Measurements from ENCODE around the gene UBXN1.

The UBXN1 gene, protein sequence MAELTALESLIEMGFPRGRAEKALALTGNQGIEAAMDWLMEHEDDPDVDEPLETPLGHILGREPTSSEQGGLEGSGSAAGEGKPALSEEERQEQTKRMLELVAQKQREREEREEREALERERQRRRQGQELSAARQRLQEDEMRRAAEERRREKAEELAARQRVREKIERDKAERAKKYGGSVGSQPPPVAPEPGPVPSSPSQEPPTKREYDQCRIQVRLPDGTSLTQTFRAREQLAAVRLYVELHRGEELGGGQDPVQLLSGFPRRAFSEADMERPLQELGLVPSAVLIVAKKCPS

DNA sequence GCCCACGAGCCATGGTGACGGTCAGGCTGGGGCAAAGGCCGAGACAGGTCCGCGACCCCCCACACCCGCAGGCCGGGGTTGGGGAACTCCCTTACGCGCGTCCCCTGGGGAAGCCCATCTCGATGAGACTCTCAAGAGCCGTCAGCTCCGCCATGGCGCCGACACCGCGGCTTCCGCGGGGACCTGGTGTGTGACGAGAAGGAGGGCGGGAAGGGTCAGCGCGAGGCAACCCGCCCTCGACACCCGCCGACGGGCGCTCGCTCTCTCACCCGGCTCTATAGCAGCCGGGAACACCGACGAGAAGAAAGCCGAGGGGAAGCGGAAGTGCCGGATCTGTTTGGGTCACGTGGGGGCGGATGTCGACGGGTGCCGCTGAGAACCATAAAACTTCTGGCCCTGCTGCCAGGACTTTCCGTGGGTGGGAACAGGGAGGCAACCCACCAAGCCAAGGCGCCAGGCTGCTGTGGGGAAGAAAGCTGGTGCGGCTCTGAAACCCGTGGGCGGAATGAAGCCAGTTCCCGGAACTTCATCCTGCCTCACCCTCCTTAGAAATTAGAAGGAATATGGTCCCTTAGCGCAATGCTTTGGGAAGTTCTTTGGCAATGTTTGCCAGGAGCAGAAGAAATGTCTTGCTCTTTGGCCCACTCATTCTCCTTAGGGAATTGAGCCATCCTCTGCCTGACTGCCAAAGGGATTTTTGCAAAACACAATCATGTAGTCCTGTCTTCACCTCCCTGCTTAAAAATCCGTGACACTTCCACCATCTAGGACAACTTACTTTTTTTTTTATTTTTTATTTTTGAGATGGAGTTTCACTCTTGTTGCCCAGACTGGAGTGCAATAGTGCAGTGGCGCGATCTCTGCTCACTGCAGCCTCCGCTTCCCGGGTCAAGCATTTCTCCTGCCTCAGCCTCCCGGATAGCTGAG, at the start of gene UBXN1:
Gene UBXN1 (minus strand): TSS at position 304 of the 927 bp plus-strand sequence. CDS start 150 bp downstream, at position 154.
- peak; percentile 90 to 92 for DNase-seq

DNA sequence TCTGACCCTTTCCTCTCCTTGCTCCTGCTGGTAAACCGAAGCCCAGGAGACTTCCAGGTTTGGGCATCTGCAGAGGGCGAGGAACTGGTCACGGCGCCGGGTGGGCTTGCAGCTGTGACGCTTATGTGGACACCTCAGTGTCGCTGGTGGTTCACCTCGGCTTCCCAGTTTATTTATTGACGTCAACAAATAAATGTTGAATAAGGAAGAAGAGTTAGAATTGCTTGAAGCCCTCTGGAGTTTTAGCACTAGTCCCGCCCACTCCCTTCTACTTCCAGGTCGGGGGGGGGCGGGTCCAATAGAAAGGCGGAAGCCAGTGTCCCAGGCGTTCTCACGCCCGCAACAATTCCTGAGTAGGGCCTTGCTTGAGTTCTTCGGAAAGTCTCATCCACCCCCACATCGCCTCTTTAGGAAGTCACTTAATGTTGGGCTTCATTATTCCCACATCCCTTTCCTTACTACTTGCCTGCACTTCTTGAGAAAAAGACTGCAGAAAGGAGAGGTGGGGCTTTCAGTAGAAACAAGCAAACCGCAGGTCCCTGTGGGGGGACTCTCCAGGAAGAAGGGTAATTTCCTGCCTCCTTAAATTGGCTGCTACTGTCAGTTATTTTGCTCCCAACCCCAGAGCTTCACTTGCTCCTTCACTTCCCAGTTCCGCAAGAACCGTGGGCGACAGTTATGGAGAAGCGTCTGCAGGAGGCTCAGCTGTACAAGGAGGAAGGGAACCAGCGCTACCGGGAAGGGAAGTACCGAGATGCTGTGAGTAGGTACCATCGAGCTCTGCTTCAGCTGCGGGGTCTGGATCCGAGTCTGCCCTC, 49.5 kb upstream of the UBXN1 start, which contains the start of gene TTC9C:
Gene TTC9C (plus strand): TSS at position 316 of the 818 bp plus-strand sequence. CDS start 363 bp downstream, at position 679.
- peak; percentile 86 to 88 for DNase-seq

DNA sequence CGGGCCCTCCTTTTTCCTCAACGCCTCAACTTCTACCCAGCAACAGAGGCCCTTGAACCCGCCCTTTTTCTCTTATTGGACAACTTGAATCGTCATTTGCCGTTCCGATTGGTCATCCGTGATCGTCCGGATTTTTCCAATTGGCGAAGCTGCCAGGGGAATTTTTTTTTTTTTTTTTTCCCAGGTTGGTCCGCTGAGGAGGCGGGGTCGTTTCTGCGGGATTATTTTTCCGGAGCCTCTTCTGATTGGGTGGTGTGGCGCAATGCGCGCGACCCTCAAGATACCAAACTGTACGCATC, 48.9 kb upstream of the UBXN1 start:
- peak; percentile 84 to 86 for DNase-seq

DNA sequence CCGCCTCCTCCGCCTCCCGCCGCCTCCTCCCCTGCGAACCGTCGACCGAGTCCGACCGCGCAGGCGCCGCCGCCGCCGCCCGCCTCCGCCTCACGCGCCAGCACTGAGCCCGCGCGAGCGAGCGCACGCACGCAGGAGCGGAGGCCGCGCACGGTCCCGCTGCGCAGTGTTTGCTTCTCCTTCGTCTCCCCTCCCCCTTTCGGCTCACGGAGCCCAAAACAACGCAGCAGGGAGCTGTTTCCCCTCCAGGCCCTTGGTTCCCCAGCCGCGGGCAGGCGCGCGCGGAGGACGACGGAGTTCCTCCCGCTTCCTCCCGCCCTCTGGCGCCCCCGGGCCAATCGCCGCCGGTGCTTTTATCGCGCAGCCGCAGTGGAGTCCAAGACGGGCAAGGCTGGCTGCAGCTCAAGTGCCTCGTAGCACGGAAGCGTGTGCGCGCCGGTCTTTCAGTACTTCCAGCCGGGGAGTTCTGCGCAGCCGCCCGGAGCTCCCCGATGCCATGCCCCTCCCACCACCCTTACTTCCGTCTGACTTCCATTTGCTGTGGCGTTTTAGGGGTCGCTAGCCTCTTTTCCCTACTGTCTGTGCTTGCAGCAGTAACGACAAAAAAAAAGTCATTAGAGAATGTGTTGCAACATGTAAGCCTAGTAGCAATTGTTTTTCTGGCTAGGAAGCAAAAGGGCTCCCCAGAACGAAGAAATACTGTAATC, 48.4 kb upstream of the UBXN1 start, which contains the start of gene HNRNPUL2:
Gene HNRNPUL2 (minus strand): TSS at position 293 of the 707 bp plus-strand sequence. CDS start 301 bp downstream, outside the sequence.
- peak; percentile 98 to 99 for DNase-seq

DNA sequence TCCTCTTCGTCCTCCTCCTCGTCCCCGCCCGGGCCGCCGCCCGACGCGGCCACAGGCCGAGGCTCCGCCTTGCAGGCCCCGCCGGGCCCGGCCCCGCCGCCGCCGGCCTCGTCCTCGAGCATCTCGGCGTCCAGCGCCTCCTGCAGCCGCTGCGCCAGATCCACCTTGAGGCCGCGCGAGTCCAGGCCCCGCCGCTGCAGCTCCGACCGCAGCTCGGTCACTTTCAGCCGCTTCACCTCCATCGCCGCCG, 48.0 kb upstream of the UBXN1 start:
- no peak for DNase-seq

DNA sequence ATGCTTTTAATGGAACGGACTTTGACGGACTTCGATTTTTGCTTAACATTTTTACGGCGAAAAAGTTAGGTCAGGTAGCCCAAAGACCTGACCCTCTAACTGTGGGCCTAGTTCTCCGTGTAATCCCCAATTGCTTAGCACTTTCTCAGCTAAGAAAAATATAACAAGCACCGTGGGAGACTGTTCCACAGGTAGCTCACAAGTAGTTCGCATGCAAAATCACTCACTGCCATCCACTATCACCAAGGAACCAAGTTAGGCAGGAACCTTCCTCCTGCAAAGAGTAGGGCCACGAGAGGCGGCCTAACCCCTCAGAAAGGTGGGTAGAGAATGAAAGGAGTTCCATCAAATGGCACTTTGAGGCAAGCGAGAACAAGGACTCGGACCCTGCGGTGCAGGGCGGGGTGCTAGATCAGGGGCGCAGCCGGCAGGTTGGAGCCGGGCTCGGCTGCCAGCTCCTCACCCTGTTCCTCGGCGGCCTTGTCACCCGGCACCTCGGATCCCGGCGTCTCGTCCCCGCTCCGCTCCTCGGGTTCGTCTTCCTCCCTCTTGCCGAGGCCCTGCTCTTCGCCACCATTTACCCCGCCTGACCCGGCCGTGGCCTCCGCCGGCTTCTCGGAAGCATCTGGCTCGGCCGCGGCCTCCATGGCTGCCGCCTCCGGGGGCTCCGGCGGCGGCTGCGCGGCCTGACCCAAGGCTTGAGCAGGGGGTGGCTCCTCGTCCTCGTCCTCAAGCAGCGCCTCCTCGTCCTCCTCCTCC, 47.5 kb upstream of the UBXN1 start:
- no peak for DNase-seq

DNA sequence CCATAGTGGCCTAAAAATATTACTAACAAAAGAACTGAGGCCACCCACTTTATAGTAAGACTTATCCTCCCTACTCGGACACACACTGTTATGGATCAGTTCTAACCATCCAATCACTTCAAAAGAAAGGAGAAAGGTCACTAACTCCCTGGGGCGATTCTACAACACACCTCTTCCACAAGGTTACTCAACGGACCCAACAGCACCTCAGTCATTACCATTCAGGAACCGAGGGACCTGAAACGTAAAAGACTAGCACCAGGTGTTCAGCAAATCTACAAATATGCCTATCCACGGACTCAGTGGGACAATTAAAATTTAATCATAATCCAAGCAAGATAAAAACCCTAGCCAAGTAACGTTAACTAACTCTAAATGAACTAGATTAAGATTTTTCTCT, 46.8 kb upstream of the UBXN1 start:
- no peak for DNase-seq

DNA sequence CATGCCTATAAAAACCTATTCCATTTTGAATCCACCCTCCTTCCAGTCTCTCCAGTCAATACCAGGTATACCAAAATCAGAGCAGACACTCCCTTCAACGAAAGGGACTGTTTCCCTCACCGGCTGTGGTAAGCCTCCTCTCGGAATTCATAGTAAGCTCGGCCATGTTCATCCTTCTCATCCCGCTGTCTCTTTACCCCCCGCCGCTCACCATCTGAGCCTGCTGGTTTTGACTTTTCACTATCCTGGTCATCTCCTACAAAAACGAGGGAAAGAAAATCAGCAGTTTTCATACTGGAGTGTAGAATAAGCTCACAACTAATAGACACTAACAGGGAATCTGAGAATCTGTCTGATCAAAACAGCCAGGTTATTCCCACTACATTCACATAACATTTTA, 45.3 kb upstream of the UBXN1 start:
- DNase-seq, result no peak

DNA sequence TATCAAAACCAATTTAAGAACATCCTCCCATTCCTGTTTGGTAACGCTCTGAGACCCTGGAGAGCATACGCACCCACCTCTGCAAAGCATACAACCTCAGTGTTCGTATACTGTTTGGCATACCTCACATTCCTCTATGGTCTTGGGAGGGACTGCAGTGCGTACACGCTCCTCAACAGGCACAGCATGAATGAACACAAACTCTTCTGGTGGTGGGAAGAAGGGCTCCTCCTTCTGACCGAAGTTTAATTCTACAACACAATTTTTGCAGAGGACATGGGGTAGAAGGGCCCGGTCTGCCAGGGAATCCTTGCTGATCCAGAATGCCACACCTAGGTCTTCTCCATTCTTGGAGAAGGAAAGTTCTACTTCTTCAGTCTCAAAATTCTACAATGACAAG, 43.1 kb upstream of the UBXN1 start:
- no peak for DNase-seq

DNA sequence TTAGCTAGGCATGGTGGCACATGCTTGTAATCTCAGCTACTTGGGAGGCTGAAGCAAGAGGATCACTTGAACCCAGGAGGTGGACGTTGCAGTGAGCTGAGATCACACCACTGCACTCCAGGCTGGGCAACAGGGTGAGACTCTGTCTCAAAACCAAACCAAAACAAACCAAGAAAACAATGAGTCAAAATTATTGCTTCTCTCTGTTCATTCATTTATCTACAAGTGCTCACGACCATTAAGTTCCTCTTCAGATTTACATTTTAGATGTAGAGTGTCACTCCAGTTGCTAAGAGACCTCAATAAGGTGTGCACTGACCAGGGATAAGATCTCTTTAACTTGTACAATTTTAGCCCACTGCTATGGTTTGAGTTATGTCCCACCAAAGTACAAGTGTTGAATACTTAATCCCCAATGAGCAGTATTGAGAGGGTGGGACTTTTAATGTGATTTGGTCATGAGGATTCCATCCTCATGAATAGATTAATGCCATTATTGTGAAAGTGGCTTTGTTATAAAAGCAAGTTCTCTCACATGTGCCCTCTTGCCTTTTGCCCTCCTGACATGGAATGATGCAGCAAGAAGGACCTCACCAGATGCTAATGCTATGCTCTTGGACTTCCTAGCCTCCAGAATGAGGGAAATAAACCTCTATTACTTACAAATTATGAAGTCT, 40.6 kb upstream of the UBXN1 start:
- no peak for DNase-seq

DNA sequence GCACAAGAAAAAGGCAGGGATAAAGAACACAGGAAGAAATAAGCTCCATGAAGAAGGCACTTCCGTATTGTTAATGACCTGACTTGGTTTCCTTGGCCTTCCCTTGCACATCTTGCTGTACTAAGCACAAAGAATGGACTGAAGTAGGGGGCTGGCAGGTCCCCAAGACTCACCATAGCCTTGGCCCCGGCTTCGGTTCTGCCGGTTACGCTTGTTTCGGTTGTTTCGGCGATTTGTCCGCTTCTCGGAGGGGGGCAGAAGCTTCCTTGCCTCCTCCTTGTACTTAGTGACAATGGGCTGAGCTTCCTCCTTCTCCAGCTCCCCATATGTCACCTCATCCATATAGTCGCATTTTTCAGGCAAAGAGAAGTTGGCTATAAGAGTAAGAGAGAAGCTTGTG, 37.9 kb upstream of the UBXN1 start:
- no peak for DNase-seq

DNA sequence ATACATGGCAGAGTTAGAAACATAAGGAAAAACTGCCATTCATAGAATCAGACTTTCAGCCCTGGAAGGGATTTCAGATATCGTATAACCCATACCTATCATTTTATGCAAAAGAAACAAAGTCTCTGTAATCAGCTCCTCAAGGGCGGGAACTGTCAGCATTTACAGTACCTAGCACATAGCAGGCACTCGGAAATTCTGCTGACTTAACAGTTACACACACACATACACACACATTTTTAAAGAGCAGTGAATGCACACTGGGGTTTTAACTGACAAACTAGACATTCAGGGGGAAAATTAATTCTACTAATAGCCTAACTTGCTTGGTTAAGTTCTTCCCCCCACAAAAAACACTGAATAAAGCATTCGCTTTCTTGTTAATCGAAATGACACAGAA, 37.3 kb upstream of the UBXN1 start:
- DNase-seq, result no peak

DNA sequence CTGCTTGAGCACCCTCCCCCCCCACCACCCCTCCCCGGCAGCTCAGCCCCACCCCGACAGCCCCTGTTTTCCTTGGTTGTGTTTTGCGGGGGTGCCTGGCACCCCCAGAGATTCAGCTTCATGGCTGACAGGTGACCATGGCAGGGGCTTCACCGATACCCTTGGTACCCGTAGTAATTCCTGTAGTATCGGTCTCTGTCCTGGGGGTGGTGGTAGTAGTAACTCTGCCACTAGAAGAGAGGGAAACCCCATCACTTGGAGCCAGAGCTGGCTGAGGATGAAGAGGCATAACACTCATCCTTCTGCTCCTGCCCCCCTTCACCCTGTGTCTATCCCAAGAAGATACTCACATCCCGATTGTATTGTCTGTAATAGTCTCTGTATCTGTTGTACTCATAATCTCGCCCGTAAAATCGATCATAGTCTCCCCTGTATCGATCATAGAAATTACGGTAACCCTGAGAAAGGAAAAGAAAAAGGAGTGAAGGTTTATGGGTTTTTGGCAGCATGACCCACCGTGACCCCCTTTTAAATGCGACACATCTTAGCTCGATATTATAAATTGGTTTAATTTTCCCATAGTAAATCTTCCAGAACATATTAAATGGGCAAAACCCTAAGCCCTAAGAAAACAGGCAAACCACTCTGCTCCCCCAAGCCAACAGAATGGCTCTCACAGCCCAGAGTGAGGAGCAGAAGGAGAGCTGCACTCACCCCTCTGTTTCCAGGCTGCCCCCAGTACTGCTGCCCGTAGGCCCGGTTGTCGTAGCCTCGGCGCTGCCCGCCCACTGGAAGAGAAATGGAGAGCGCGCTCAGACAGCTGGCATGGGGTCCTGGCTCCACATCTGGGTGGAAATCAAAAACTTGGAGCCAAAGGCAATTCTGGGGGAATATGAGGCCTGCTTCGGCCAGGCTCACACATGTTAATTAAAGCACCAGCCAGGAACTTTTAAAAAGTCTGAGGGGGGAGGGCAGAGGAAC, 36.6 kb upstream of the UBXN1 start:
- DNase-seq, result no peak

DNA sequence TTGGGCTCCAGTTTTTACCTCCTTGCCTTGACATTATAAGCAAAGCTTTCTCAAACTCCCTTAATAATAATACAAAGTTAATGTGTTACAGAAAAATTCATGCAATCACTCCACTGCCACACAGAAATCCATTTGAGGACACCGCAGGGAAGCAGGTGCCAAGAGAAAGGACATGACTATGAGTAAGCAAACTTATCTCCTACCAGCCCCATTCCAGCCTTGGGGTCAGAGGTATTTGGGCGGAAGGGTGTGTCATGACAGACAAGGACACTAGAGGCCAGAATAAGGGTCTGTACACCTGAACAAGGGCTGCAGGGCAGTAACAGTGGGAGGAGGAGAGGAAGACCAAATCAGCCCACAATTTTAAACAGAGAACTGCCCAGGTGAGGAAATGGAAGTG, 34.5 kb upstream of the UBXN1 start:
- DNase-seq, result no peak

DNA sequence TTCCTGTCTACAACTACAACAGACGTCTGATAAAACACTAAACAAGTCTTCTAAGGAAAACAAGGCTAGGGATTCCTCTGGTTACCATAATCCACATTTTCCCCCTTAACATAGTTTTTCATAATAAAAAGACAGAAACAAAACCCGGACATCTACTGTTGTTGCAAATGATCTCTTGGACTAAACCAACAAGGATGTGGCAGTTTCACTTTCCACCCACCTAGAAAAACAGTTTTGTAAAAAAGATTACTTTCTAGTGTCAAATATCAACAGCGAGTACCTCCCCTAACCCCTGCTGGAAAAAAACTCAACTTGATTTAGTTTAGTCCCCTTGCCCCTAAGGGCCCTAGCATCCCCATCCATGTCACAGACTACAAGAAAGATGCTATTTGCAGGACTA, 34.0 kb upstream of the UBXN1 start:
- no peak for DNase-seq

DNA sequence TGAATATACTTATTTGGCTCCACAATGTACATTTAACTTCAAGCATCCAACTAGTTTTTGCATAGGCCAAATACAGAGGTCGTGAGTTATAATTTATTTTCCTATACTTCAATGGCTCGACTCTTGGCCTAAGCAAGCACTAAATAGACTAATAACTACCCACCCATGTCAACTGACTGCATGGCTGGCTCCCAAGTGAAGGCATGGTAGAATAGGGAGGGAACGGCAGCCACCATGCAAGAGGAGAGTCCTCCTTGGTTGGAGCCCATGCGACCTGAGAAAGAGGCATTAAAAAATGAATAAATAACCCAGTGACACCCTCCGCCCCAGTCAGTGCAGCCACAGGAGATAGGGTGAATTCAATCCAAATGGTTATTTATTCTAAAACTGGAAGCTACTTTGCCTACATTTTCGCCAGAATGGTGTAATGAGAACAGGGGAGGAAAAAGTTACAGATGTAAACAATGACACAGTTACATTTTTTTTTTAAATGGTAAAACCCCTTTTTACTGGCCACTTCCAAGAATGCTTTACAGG, 33.5 kb upstream of the UBXN1 start:
- DNase-seq, result no peak

DNA sequence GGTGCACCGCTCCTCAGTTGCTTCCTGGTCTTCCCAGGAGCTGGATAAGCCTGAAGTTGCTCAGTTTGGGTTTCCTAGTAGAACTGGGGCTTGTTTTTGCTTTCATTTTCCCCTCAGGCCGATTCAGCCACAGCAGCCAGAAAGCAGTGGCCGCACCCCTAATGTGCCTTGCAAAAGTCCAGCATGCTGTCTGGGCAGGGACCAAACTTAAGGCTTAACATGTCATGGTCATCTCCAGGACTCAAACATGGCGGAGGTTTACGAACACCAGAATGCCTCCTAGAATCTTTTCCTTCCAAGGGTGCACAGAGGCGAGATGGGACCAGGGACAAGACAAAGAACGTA, 31.1 kb upstream of the UBXN1 start:
- DNase-seq, result peak in 1 of 2 experiments; percentile 62

DNA sequence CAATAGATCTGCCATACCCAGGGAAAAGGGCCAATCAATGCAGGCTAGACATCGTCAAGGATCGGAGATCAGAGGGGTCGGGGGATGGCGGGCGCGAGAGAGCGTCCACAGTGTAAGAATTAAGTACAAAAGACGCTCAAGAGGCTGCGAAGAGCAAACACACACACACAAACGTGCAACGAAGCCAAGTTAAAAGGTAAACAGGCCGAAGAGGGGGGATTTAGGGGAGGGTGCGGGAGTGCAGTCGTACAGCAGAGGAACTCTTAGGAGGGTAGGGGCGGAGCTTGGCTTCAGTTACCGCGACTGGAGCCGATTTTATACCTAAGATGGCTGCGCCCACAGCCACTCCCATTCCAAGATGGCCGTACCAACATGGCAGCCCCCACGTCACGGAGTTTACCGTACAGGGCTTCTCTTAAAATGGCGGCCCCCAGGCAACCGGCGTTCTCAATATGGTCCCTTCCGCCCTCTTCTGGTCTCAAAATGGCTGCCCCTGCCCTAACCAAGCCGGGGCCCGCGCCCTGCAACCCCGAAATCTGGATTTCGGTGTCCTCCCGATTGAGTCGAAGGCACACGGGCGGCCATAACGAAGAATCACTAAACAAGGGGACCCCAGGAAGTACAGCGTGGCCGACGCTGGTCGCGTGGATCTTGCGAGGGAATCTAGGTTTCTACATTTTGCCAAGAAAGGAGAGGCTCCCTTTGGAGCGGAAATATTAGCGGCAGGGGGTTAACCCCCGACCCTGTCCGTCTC, 30.6 kb upstream of the UBXN1 start:
- DNase-seq, result peak; percentile 95 to 96

DNA sequence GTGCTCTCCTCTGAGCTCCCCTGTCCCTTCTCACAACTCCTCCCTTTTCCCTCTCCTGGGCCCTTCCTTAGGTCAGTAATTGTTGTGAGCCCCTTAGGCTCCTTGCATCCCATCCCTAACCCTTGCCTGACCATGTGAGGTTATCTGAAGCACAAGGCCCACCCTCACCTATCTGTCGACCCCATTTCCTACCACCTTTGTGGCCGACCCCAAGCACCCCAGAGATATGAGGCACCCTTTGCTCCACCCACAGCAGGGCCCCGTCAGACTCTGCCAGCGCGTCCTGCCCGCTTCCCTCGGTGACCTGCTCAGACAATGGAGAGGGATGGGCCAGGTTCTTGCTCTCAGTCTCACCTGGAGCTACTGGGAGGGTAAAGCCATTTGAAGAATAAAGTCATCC, 29.9 kb upstream of the UBXN1 start:
- peak; percentile 68 to 69 for DNase-seq

All from activated T-cell treated with anti-CD3 and anti-CD28 coated beads, Interleukin-2, amount 50 U/mL, for 48 hours (primary cell).